H1 (cell line): ENCODE measurements around the gene TCEANC.

Experiments used
- EZH2 ChIP-seq: fragments of 200-600 bp; sonication (generic); IDR thresholded peaks from 2 replicates; pipeline ENCODE4 v1.7.1; 2012; ENCODE audit warnings: low read depth, mild to moderate bottlenecking, moderate library complexity, low read length, inconsistent platforms; ENCODE audit not compliant: severe bottlenecking
- KDM1A ChIP-seq: fragments of 200-600, 300-600 bp; sonication (generic); IDR thresholded peaks from 2 replicates; pipeline ENCODE4 v1.7.1; 2016; ENCODE audit warnings: mild to moderate bottlenecking, low read length, borderline replicate concordance
- NRF1 ChIP-seq: IDR thresholded peaks from 2 replicates; pipeline ENCODE4 v1.6.1; 2011; ENCODE audit warnings: mild to moderate bottlenecking, low read depth, low read length, improper control_type of control experiment
- POLR2A ChIP-seq, 2 experiments: IDR thresholded peaks; 1 replicate in 1 of 2; 2 replicates in 1 of 2; pipeline ENCODE4 v1.6.1; 2011; ENCODE audit warnings: low read depth in 2 of 2, low read length in 2 of 2, mild to moderate bottlenecking in 2 of 2; ENCODE audit errors: control extremely low read depth in 1 of 2
- POLR2AphosphoS5 ChIP-seq: IDR thresholded peaks from 2 replicates; pipeline ENCODE4 v1.6.1; 2011; ENCODE audit warnings: low read depth, low read length
- RFX5 ChIP-seq: IDR thresholded peaks from 2 replicates; pipeline ENCODE4 v1.6.1; 2011; ENCODE audit warnings: low read depth, low read length, improper control_type of control experiment, borderline replicate concordance
- SIN3A ChIP-seq, 2 experiments: IDR thresholded peaks in 1 of 2; conservative IDR thresholded peaks in 1 of 2; 2 replicates each; pipeline ENCODE4 v1.6.1; 2011 to 2012; ENCODE audit warnings: low read length in 2 of 2, improper control_type of control experiment in 1 of 2, low read depth in 1 of 2, mild to moderate bottlenecking in 1 of 2
- SUZ12 ChIP-seq: fragments of 200-600 bp; sonication (generic); IDR thresholded peaks from 2 replicates; pipeline ENCODE4 v1.6.1; 2012; ENCODE audit warnings: mild to moderate bottlenecking, inconsistent platforms, low read length, moderate library complexity, mixed read lengths
- USF2 ChIP-seq: IDR thresholded peaks from 2 replicates; pipeline ENCODE4 v1.6.1; 2011; ENCODE audit warnings: low read length, improper control_type of control experiment
- YY1 ChIP-seq: IDR thresholded peaks from 2 replicates; pipeline ENCODE4 v1.6.1; 2011; ENCODE audit warnings: low read depth, mild to moderate bottlenecking, low read length
- TF ChIP-seq, protein P1 (sequence below), 3 experiments: IDR thresholded peaks; 1 replicate in 2 of 3; 2 replicates in 1 of 3; pipeline versions ENCODE4 v1.5.1 to v1.6.1; 2011; ENCODE audit warnings: low read length in 3 of 3, mild to moderate bottlenecking in 3 of 3, inconsistent platforms in 2 of 3, low read depth in 1 of 3, moderate library complexity in 1 of 3; ENCODE audit not compliant: insufficient read depth in 1 of 3; ENCODE audit errors: control extremely low read depth in 1 of 3

GRCh38 chrX:13703589-13703988, 50.6 kb downstream of the TCEANC start:
- TF ChIP-seq SUZ12 (no peak), EZH2 (no peak), POLR2AphosphoS5 (no peak), POLR2A (IDR thresholded peaks at IDR 0.05; ENCODE audit: control extremely low read depth in 1 of 2, low read depth in 2 of 2, low read length in 2 of 2) (no peak), SIN3A (conservative IDR thresholded peaks at IDR 0.05 in 1 of 2, IDR thresholded peaks at IDR 0.05 in 1 of 2; ENCODE audit: low read depth in 1 of 2, low read length in 2 of 2) (no peak), USF2 (no peak), KDM1A (no peak), RFX5 (no peak), NRF1 (no peak), YY1 (no peak)
- TF ChIP-seq, protein P1, sequence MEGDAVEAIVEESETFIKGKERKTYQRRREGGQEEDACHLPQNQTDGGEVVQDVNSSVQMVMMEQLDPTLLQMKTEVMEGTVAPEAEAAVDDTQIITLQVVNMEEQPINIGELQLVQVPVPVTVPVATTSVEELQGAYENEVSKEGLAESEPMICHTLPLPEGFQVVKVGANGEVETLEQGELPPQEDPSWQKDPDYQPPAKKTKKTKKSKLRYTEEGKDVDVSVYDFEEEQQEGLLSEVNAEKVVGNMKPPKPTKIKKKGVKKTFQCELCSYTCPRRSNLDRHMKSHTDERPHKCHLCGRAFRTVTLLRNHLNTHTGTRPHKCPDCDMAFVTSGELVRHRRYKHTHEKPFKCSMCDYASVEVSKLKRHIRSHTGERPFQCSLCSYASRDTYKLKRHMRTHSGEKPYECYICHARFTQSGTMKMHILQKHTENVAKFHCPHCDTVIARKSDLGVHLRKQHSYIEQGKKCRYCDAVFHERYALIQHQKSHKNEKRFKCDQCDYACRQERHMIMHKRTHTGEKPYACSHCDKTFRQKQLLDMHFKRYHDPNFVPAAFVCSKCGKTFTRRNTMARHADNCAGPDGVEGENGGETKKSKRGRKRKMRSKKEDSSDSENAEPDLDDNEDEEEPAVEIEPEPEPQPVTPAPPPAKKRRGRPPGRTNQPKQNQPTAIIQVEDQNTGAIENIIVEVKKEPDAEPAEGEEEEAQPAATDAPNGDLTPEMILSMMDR (IDR thresholded peaks at IDR 0.05; ENCODE audit: control extremely low read depth in 1 of 3, insufficient read depth in 1 of 3, low read depth in 1 of 3, low read length in 3 of 3): no peak
